Mammary epithelial cell (primary cell): ENCODE data around the gene F11R.
"Not testable (repeated sequence)": the region's sequence is repeated elsewhere in the genome, so short reads cannot be mapped to it uniquely, and the experiment has no call there.

Experiments
- CTCF ChIP-seq, 2 donors: IDR thresholded peaks in 1 of 2; conservative IDR thresholded peaks in 1 of 2; 2 replicates each; pipeline ENCODE4 v1.5.1; 2011 to 2012; ENCODE audit warnings: inconsistent platforms in 2 of 2, low read length in 2 of 2, mild to moderate bottlenecking in 2 of 2, control low read depth in 1 of 2, low read depth in 1 of 2; ENCODE audit not compliant: insufficient read depth in 1 of 2; ENCODE audit errors: extremely low read depth in 1 of 2
- EZH2 ChIP-seq: IDR thresholded peaks from 2 replicates; pipeline ENCODE4 v1.6.1; 2012; ENCODE audit warnings: low read length, inconsistent platforms, borderline replicate concordance

GRCh38 chr1:161019111-161019660, 1.8 kb downstream of the F11R start:
- TF ChIP-seq CTCF (conservative IDR thresholded peaks at IDR 0.05 in 1 of 2, IDR thresholded peaks at IDR 0.05 in 1 of 2; ENCODE audit: extremely low read depth in 1 of 2, insufficient read depth in 1 of 2, low read depth in 1 of 2, low read length in 2 of 2); EZH2: not testable (repeated sequence)
